ENCODE data around the gene SIGLEC8. TPM values are rescaled to one million over a fixed set of nuclear protein-coding genes. Genes with fewer than 3 reads are reported as not detected.
"Not testable (repeated sequence)": the region's sequence is repeated elsewhere in the genome, so short reads cannot be mapped to it uniquely, and the experiment has no call there.

Gene SIGLEC8
- total RNA-seq, 4 donors from 2014 or later = 0.21 to 0.34 TPM; not detected in 2

GRCh38 chr19:51503286-51503817, 45.1 kb upstream of the SIGLEC8 start:
- no peak for DNase-seq
- H3K36me3 ChIP-seq = no peaks in the 10 kb centered on the region
- H3K4me3 ChIP-seq = no peak overlapping the region
- H3K4me1 ChIP-seq = no peaks in the 10 kb centered on the region
- H3K27ac ChIP-seq = no peak overlapping the region
- H3K27me3 ChIP-seq = no peaks in the 10 kb centered on the region
- TF ChIP-seq POLR2A (IDR thresholded peaks at IDR 0.05) (no peak), CTCF (IDR thresholded peaks at IDR 0.05) (no peak)
- intact Hi-C loops (cut with DNase I; ENCODE audit: low total_unique reads) = no loop called here
- H3K9me3 ChIP-seq = no peaks in the 10 kb centered on the region

DNA sequence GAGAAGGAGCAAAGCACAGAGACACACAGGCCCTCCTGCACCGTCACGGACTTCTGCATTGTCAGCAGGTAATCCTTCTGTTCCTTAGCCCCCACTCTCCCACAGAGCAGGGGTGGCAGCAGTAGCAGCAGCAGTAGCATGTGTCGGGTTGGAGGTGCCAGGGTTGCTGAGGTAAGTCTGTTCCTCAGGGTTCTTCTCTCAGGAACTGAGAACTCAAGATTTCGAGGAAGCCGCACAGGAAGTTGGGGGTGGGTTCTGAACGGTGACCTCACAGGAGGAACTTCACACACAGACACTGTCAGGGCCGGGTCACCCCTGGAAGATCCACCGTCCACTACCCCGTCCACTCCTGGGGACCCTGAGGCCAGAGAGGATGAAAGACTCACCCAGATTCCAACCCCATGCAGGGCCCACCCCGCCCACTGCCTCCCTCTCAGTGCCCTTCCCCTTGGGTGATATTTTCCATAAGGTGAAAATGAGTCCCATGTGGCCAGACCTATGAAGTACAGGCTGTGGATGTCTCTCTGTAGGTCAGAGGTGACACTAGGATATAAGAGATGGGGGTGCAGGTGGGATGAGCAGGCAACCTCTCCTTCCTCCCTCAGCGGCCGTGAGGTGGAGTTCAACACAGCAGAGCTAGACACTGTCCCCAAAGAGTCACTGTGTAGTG, 43.5 kb upstream of the SIGLEC8 start, which contains the start of gene SIGLEC12:
SIGLEC12 (minus strand) TSS at position 207 of the 670 bp plus-strand sequence; CDS start at position 140, 67 bp downstream.
- intact Hi-C loops (cut with DNase I; ENCODE audit: low total_unique reads) = no loop called here
- Histone ChIP-seq H3K27ac (no peak within 1 kb of the TSS), H3K36me3 (no peaks in the 10 kb centered on the region), H3K4me1 (no peaks in the 10 kb centered on the region), H3K9me3 (no peaks in the 10 kb centered on the region), H3K4me3 (no peak within 1 kb of the TSS), H3K27me3 (no peaks in the 10 kb centered on the region)
- TF ChIP-seq CTCF (IDR thresholded peaks at IDR 0.05) (no peak), POLR2A (IDR thresholded peaks at IDR 0.05) (no peak)
- no peak for DNase-seq

DNA sequence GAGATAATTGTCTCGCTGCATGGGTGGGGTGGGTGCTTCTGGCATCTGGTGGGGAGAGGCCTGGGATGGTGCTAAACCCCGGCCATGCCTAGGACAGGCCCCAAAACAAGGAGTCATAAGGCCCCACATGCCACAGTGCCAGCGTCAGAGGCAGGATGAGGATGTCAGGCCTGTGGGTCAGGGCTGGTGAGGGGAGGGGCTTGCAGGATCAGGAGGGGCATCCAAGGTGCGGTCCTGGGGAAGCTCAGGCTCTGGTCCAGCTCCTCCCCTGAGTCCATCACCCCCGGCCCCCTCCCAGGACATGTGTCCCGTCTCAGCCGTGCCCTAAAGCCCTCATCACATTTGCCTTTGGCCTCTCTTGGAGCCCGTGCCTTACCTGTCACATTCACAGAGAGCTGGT, 42.7 kb upstream of the SIGLEC8 start:
- H3K4me1 ChIP-seq; H3K9me3 ChIP-seq; H3K27me3 ChIP-seq; H3K36me3 ChIP-seq; H3K4me3 ChIP-seq; intact Hi-C loops (cut with DNase I; ENCODE audit: low total_unique reads); H3K27ac ChIP-seq; DNase-seq: not testable (repeated sequence)

DNA sequence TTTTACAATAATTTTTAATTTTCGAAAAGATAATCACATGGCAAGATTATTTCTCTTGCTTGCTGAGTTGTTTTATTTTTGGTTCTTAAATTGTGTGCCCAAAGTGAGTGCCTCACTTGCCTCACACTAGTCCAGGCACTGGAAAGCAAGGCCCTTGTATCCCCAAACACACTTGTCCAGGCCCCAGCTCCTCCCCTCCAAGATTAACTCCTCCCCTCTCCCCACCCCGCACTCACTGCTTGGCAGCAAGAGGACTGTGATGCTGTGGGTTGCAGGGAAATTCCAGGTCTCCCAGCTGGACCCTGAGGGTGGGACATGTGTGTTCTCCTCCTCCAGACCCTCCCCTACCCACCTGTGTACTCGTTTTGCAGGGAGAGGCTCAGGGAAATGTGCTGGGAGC, 39.4 kb upstream of the SIGLEC8 start:
- intact Hi-C loops (cut with DNase I; ENCODE audit: low total_unique reads) = no loop called here

GRCh38 chr19:51493776-51494175, 35.5 kb upstream of the SIGLEC8 start:
- intact Hi-C loops (cut with DNase I; ENCODE audit: low total_unique reads) = no loop called here
- Histone ChIP-seq H3K27ac (no peak overlapping the region), H3K4me1 (no peaks in the 10 kb centered on the region), H3K4me3 (no peak overlapping the region), H3K36me3 (no peaks in the 10 kb centered on the region), H3K27me3 (no peaks in the 10 kb centered on the region), H3K9me3 (no peaks in the 10 kb centered on the region)
- TF ChIP-seq CTCF (IDR thresholded peaks at IDR 0.05) (no peak), POLR2A (IDR thresholded peaks at IDR 0.05) (no peak)
- DNase-seq = no peak

More for the DNA sequence above, 39.4 kb upstream of the SIGLEC8 start:
- DNase-seq = no peak
- Histone ChIP-seq H3K9me3 (no peaks in the 10 kb centered on the region), H3K27me3 (no peaks in the 10 kb centered on the region), H3K4me1 (no peaks in the 10 kb centered on the region), H3K4me3 (no peak overlapping the region), H3K36me3 (no peaks in the 10 kb centered on the region), H3K27ac (no peak overlapping the region)
- TF ChIP-seq POLR2A (IDR thresholded peaks at IDR 0.05) (no peak), CTCF (IDR thresholded peaks at IDR 0.05) (no peak)

All from uterus (tissue), 4 donors.